Measurements from ENCODE around the gene MON2. TPM values are rescaled to one million over a fixed set of nuclear protein-coding genes. Genes with fewer than 3 reads are reported as not detected.

MON2 gene
- total and polyA plus RNA-seq, 2 of the 13 experiments (the other 11 are each of a cell fraction or from before 2014, with no cell fraction given) = 10.5 to 24.8 TPM

DNA sequence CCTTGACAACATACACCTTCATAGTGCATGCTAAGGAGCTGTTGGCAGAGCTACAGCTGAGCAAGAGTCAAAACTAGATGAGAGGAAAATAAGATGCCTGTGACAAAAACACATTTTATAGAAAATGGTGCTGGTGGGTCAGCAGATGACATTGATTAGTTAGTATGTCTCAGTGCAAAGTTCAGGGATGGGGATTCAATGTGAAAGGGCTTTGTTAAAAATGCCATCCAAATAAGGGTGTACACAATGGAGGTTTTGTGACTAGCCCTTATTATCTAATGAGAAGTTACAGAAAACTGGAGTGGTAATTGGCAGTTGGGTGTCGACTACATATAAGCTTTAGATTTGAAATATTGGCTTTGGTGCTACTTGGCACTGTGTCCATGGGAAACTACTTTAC, 169.0 kb downstream of the MON2 start (continued):
- TF ChIP-seq ZXDC (CRISPR knock-in tag; IDR thresholded peaks at IDR 0.05) = no peak
- TF ChIP-seq MATR3 (CRISPR knock-in tag; IDR thresholded peaks at IDR 0.05) = no peak
- TF ChIP-seq CAMTA2 (CRISPR knock-in tag; IDR thresholded peaks at IDR 0.05; ENCODE audit: borderline replicate concordance) = no peak
- TF ChIP-seq TEAD3 (CRISPR knock-in tag; optimal IDR thresholded peaks at IDR 0.05; ENCODE audit: borderline replicate concordance) = no peak
- no peak for TF ChIP-seq ISX (CRISPR knock-in tag; conservative IDR thresholded peaks at IDR 0.05)
- no peak for TF ChIP-seq ZNF335 (CRISPR knock-in tag; IDR thresholded peaks at IDR 0.05)
- TF ChIP-seq ZNF407 (CRISPR knock-in tag; IDR thresholded peaks at IDR 0.05; ENCODE audit: not compliant biosample characterization) = no peak
- TF ChIP-seq TBX3 (IDR thresholded peaks at IDR 0.05; ENCODE audit: borderline replicate concordance) = no peak
- TF ChIP-seq RBAK (CRISPR knock-in tag; IDR thresholded peaks at IDR 0.05) = no peak
- TF ChIP-seq SAFB2 (CRISPR knock-in tag; IDR thresholded peaks at IDR 0.05; ENCODE audit: borderline replicate concordance, low read depth) = no peak
- no peak for TF ChIP-seq HCFC1 (IDR thresholded peaks at IDR 0.05; ENCODE audit: low read depth, low read length)
- TF ChIP-seq, protein P1, sequence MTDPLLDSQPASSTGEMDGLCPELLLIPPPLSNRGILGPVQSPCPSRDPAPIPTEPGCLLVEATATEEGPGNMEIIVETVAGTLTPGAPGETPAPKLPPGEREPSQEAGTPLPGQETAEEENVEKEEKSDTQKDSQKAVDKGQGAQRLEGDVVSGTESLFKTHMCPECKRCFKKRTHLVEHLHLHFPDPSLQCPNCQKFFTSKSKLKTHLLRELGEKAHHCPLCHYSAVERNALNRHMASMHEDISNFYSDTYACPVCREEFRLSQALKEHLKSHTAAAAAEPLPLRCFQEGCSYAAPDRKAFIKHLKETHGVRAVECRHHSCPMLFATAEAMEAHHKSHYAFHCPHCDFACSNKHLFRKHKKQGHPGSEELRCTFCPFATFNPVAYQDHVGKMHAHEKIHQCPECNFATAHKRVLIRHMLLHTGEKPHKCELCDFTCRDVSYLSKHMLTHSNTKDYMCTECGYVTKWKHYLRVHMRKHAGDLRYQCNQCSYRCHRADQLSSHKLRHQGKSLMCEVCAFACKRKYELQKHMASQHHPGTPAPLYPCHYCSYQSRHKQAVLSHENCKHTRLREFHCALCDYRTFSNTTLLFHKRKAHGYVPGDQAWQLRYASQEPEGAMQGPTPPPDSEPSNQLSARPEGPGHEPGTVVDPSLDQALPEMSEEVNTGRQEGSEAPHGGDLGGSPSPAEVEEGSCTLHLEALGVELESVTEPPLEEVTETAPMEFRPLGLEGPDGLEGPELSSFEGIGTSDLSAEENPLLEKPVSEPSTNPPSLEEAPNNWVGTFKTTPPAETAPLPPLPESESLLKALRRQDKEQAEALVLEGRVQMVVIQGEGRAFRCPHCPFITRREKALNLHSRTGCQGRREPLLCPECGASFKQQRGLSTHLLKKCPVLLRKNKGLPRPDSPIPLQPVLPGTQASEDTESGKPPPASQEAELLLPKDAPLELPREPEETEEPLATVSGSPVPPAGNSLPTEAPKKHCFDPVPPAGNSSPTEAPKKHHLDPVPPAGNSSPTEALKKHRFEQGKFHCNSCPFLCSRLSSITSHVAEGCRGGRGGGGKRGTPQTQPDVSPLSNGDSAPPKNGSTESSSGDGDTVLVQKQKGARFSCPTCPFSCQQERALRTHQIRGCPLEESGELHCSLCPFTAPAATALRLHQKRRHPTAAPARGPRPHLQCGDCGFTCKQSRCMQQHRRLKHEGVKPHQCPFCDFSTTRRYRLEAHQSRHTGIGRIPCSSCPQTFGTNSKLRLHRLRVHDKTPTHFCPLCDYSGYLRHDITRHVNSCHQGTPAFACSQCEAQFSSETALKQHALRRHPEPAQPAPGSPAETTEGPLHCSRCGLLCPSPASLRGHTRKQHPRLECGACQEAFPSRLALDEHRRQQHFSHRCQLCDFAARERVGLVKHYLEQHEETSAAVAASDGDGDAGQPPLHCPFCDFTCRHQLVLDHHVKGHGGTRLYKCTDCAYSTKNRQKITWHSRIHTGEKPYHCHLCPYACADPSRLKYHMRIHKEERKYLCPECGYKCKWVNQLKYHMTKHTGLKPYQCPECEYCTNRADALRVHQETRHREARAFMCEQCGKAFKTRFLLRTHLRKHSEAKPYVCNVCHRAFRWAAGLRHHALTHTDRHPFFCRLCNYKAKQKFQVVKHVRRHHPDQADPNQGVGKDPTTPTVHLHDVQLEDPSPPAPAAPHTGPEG (CRISPR knock-in tag; IDR thresholded peaks at IDR 0.05) = no peak
- no peak for TF ChIP-seq SALL1 (CRISPR knock-in tag; IDR thresholded peaks at IDR 0.05)
